Measurements from ENCODE around the gene GAA.

Gene GAA

DNA sequence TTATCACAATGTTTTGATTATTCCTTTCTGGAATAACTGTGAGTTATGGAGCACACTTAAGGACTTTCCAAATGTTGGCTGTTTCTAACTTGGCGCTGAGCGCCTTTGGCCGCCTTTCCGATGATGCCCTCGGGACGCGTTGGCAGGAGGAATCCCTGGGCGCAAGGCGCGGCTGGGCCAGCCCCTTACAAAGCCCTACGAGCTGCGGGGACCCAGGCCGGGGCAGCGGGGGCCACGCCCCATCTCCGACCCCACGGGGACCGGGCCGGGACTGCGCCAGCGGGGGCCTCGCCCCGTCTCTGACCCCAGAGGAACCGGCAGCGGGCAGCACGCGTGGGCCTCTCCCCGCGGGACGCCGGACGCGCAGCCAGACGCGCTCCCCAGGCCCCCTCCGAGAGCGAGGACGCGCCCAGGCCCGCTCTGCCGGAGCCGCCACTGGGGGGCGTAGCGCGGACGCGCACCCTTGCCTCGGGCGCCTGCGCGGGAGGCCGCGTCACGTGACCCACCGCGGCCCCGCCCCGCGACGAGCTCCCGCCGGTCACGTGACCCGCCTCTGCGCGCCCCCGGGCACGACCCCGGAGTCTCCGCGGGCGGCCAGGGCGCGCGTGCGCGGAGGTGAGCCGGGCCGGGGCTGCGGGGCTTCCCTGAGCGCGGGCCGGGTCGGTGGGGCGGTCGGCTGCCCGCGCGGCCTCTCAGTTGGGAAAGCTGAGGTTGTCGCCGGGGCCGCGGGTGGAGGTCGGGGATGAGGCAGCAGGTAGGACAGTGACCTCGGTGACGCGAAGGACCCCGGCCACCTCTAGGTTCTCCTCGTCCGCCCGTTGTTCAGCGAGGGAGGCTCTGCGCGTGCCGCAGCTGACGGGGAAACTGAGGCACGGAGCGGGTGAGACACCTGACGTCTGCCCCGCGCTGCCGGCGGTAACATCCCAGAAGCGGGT is at the start of gene GAA:
GAA (plus strand) TSS at position 571 of the 935 bp plus-strand sequence. CDS start 3,006 bp downstream, outside the sequence.
- peak in 13 of 14 donors; percentile 33 to 91 (median 76) for DNase-seq

DNA sequence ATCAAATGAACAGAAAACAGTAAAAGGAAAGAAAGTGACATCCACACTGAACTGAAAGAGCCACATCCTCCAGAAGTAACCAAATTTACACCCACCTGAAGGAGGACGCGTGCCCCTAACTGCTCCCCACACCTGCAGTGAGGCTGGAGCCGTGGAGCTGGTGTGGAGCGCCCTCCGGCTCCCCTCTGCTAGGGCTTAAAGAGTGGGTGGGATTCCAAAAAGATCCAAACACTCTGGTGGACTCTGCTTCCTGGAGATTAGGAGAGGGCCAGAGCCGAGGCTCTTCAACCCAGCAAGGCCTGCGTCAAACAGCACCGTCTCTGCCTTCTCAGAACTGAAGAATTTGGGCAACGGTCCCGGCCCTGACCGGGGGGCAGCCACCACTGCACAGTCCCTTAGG is 49.7 kb upstream of the GAA start:
- DNase-seq: no peak

DNA sequence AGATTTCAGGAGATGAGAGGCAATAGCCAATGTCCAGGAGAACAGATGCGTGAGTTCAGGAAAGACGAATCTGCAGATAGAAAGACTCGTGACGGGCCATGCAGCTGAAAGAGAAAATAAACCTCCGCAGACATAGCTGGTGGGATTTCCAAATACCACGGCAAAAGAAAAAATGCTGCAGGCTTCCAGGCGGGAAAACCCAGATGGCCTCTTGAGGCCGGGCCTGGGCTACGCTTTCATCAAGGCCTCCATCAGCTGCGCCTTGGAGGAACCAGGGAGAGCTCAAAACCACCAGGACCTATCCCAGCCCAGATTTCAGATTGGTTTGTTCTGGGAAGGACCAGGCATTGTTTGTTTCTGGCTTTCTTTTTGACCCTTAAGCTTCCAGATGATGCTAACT is 48.3 kb upstream of the GAA start:
- DNase-seq: no peak

DNA sequence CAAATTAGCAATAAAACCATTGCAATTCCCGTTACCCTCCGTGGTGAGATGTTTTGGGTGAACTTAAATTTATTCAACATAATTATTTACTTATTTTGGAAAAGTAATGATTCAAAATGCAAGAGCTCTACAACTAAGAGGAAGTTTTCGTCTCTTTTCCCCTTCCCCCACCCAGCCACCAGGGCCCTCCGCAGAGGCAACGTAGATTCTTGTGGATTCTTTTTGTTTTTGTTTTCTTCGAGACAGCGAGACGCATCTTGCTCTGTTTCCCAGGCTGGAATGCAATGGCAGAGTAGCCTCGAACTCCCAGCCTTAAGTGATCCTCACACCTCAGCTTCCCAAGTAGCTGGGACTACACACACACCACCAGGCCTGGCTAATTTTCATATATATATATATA is 45.8 kb upstream of the GAA start:
- DNase-seq: no peak

DNA sequence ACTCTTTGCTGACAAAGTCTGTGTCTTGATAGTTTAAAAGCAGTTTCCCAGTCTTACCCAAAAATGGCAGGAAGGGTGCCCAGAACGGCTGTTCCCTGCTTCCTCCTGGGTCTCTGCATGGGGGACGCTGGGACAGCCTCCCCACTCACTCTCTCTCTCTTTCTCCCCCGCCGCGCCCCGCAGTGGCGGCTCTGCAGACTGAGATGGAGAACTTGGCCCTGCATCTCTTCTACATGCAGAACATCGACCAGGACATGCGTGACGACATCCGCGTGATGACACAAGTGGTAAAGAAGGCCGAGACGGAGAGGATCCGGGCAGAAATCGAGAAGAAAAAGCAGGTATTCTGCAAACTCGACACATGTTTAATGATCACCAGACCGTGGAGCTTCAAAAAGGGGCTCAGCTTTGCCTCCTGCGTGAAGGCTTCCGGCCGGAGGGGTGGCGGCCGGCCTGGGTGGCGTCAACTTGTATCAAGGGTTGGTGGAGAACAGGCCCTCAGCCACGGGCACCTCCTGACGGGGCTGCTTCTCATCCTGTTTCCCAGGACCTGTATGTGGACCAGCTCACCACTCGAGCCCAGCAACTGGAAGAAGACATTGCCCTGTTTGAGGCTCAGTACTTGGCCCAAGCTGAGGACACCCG is 42.9 kb upstream of the GAA start:
- no peak for DNase-seq

DNA sequence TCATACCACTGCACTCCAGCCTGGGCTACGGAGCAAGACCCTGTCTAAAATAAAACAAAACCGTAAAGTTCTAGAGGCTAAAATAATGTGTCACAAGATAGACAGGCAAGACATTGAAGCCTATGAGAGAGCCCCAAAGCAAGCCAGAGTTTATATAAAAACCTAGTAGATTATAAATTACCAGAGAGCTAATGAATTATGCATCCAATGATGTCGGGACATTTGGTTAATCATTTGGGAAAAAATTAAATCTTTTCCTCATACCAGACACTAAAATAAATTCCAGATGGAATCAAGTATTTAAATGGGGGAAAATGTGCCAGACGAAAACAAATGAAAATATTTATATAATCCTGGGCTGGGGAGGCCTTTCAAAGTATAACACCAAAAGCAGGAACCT is 40.7 kb upstream of the GAA start:
- no peak for DNase-seq

DNA sequence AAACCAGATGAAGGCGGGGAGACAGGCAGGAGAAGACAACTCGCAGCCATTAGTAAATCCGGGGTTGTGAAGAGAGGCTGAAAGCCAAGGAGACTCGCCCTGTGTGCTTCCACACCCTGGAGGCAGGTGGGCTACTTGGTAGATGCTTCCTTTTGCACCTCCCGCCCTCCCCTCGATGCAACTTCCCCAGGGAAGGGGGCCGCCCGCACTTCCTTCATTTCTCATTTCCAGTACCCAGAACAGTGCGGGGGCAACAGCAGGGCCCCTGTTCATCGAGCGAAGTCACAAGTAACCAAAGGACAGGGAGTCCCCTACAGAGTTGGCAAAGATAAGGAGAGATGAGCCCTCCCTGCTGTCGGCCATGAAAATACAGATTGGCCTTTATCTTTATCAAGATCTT is 40.0 kb upstream of the GAA start:
- DNase-seq: no peak

DNA sequence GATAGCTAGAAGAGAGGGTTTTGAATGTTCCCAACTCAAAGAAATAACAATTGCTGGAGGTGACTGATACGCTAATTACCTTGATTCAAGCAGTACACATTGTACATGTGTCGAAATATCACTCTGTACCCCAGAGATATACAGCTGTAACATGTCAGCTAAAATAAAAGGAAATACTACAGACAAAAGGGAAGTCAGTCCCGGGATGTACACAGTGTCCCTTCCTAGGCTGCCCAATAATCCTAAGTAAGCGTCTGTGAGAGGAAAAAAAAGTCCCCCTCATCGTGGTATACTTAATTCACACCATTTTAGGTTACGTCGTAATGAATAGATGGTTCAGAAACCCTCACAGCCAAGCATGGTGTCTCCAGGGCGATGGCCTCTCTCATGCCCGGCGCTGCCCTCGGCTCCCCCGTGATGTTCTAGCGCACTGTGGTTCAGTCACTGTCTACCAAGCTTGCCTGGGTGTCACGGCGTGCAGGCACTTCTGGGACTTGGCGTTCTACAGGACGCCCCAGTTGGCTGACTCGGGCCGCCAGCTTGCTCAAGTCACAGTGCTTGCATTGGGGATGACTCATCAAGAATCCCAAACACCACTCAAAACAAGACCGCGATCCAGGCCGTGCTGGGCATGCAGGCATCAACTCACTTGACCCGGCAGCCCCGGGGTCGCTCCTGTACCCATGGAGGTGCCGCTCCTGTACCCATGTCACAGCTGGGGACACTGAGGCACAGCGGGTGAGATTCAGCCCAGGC is 37.4 kb upstream of the GAA start:
- peak in 5 of 14 donors; percentile 2 to 57 (median 46) for DNase-seq

DNA sequence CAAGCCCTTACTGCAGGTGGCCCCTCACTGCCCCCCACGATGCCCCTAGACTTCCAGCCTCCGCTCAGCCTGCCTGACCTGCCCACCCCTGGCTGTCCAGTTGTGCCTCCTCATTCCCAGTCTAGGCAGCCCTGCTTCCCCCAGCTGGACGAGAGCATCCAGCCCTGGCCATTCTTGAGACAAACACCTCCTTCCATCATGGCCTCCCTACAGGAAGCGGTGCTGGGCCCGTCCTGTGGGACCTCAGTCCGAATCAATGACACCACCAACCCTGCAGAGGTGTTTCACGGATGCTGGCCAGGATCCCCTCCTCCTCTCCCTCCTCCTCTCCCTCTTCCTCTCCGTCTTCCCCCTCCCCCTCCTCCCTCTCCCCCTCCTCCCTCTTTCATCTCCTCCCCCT is 36.7 kb upstream of the GAA start:
- no peak for DNase-seq

DNA sequence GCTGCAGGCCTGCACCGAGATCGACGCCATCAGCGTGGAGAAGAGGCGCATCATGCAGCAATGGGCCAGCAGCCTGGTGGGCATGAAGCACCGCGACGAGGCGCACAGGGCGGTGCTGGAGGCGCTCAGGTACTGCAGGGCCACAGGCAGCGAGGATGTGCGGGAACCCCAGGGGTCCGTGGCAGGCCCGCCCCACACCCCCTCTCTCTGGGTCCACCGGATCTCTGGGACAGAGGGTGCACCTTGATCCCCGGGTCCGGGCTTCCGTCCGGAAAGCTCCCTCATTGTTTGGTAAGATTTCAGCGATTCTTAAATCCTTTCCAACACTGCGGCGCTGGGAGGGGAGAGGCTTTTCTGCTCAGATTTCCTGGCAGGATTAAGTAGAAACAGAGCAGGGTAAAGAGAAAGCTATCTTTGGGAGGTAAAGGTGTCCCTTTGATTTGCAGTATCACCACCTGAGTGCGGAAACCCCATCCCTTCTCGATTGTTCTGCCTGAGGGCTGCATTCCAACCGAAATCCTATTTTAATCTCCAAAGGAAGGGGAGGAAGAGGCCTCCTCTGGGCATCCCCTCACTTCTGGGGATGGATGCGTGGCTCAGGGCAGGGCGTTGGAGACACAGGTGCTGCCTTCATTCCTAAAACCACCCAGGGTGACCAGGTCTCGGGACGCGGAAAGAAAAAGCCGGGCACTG is 35.8 kb upstream of the GAA start:
- no peak for DNase-seq

DNA sequence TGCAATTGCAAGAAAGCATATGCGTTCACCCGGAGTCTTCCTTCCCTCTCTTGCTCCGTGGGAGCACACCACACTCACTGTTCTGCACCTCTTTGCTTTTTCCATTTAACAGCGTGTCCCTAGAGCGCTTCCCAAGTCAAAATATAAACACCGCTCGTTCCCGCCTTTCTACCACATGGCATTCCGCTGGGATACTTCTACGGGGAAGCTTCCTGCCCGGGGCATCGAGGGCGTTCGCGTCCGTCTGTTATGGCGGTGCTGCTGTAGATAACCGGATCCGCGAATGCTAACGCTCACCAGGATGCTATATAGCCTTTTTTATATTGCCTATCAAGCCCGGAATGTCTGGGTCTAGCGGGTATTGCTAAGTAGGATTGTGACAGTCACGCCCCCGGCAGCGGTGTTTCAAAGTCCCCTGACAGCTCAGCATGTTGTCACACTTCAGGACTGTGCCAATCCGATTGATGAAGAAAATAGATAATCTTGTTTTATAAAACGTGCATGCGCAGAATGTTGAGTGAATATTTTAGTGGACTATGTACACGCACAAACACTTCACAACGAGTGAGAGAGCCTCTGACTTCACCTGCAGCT is 33.9 kb upstream of the GAA start:
- no peak for DNase-seq

DNA sequence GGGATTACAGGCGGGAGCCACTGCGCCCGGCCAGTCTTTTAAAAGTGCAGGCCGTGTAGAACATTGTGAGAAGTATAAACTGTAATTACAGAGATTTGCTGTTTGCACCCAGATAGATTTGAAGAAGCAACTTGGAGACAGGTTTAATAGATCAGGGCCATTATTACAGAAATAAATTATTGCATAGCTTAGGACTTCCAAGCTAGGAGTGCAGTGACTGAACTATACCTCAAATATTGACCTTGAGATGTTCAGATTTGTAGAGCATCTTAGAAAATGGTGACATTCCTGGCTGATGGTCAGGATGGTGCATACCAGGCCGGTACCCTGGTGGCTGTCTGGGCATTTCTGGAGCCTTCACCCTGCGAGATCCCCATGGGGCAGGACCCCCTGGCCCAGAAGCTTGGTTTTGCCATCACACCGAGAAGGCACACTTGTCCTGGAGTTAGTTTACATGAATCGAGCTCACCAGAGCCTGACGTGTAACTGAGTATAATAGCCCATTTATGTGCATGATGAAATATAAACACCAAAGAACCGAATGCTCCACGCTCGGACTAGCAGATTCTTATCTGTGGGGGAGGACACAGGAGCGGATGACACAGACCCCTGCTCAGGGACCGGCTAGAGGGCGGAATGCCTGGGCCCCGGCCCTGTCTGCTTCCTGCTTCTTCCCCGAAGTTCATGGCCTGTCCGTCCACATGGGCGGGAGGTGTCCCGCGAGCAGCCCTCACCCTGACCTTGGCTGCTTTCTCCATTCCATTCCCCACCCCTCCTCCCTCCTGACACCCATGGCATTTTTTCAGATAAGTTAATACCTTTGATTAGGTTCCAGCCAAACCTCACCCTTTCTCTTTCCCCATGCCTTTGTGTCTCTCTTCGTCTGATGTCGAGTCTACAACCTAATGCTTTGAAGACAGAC is 32.8 kb upstream of the GAA start:
- DNase-seq: no peak

DNA sequence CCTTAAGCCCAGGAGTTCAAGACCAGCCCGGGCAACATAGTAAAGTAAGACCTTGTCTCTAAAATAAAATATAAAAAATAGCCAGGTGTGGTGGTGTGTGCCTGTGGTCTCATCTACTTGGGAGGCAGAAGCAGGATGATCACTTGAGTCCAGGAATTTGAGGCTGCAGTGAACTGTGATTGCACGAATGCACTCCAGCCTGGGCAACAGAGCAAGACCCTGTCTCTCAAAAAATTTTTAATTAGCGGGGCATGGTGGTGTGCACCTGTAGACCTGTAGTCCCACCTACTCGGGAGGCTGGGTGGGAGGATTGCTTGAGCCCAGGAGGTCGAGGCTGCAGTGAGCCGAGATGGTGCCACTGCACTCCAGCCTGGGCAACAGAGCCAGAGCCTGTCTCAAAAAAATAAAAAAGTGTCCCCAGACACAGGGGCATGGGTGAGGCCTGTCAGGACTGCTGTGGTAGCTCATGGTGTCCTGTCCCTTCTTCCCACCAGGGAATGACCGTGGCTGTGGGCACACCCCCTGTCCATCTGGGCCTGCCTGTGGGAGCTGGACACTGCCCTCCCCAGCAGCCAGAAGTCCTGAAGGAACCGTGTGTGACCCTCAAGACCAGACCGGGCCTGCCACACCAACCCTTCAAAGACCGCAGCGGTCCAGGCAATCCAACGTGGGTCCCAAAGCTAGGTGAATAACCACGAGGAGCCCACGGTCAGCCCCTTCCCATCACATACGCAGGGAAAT is 30.8 kb upstream of the GAA start:
- DNase-seq: no peak

DNA sequence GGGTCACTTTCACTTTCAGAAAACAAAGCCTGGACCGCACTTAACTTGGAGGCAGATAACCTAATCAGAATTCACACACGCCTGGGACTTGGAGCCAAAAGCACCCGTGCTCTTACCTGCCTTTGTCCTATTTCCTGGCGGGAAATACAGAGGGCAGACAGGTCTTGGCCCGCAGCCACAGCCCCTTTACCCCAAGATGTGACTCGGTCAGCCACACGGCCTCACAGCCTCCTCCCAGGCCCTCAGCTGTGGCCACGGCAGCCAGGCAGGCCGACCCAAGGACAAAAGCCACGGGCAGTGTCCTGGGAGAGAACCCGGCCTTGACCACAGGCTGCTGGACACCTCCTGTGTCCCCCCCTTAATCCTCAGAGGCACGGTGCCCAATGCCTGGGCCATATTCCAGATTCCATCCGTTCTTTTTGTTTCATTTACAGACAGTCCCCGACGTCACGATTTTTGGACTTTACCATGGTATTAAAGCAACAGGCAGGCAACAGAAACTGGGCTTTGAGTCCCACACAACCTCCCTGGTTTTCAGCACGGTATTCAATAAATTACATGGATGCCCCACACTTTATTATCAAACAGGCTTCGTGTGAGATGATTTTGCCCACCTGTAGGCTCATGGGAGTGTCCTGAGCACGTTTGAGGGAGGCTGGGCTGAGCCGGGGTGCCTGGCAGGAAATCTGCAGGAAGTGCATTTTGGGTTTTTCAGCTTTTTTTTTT is 30.1 kb upstream of the GAA start:
- peak in 11 of 14 donors; percentile 12 to 66 (median 48) for DNase-seq

DNA sequence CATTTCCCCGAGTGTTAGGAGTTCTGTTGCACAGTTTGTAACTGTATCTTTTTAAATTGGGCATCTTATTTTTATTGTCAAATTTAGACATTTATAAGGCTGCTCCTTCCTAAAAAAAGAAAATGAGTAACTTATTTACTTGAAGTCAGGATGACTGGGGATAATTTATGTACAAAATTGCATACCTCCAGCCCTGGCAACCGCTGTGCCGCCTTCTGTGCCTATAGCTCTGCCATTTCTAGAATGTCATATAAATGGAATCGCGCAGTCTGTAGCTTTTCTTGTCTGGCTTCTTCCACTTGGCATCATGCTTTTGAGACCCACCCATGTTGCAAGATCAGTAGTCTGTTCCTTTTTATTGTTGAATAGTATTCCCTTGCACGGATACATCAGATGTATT is 29.0 kb upstream of the GAA start:
- no peak for DNase-seq

DNA sequence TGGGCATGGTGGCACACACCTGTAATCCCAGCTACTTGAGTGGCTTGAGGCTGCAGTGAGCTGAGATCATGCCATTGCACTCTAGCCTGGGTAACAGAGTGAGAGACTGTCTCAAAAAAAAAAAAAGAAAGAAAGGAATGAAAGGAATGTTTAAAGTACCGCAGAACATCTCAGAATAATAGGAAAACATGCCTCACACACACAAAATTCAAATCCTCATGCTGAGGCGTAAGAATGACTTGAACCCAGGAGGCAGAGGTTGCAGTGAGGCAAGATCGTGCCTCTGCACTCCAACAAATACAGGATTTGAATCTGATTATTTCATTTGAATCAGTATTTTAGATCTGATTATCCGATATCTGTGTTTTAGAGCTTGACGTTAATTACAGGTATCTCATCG is 21.3 kb upstream of the GAA start:
- DNase-seq: no peak

DNA sequence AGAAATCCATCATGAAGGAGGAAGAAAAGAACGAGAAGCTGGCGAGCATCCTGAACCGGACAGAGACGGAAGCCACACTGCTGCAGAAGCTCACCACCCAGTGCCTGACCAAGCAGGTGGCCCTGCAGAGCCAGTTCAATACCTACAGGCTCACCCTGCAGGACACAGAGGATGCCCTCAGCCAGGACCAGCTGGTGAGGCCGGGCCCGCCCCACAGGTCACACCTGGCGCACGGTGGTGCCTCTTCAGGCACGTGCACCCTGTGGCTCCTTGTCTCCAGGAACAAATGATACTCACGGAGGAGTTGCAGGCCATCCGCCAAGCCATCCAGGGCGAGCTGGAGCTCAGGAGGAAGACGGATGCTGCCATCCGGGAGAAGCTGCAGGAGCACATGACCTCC is 19.8 kb upstream of the GAA start:
- no peak for DNase-seq

DNA sequence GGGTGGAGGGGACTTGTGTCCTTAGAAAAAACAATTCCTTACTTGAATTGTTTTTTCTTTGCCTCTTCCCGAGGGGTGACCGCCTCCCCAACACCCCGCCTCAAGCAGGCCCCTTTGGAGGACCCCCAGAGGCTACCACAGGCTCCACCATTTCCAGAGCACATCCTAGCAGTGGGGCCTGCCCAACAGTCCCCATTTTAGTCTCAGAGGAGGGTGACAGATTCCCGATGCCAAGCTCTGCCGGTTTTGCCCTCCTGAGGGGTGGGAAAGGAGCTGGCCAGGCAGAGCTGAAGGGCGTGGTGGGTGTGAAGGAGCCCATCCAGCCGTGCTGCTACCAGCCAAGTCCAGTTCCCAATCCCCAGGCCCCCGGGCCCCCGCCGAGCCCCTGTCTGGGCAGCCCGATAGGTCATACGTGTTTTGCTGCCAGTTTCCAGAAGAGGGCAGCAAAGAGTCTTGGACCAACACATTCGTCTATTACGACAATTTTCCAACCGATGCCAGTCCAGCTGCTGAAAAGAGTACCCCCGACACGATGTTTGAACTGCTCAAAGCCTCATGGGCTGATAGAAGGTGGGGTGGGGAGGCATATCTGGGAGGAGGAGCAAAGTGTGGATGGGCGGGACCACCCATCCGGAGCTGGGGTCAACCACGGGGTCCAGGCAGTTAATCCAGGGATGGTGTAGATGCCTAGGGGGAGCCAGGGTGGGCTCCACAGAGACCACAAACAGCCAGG is 18.8 kb upstream of the GAA start:
- peak in 8 of 14 donors; percentile 8 to 42 (median 29) for DNase-seq

Data from C1 segment of cervical spinal cord (tissue), 14 donors.